Gastroesophageal sphincter (tissue), 4 donors: ENCODE results near the gene DCTN2. TPM values are rescaled to one million over a fixed set of nuclear protein-coding genes. Genes with fewer than 3 reads are reported as not detected.

Experiments used
- ATAC-seq: fragments of 150-250 bp; one replicate; pipeline ENCODE4 v1.9.1; 2016; ENCODE audit warnings: mild to moderate bottlenecking, moderate library complexity
- H3K27ac ChIP-seq, 4 donors: fragments of 200-600 bp; sonication (generic) in 3 of 4; 1 replicate in 3 of 4; 2 replicates in 1 of 4; pipeline ENCODE4 v1.5.1; 2016 to 2019
- H3K27me3 ChIP-seq: fragments of 200-600 bp; sonication (generic); one replicate; pipeline ENCODE4 v1.5.1; 2019
- H3K36me3 ChIP-seq, 2 donors: fragments of 200-600 bp; sonication (generic); one replicate each; pipeline ENCODE4 v1.5.1; 2019; ENCODE audit warnings: control low read depth in 1 of 2
- H3K4me1 ChIP-seq, 3 donors: fragments of 200-600 bp; sonication (generic); 1 replicate in 2 of 3; 2 replicates in 1 of 3; pipeline ENCODE4 v1.5.1; 2016 to 2019; ENCODE audit warnings: control low read depth in 2 of 3
- H3K4me3 ChIP-seq, 2 donors: fragments of 200-600 bp; sonication (generic); one replicate each; pipeline ENCODE4 v1.5.1; 2019; ENCODE audit warnings: mild to moderate bottlenecking in 1 of 2, moderate library complexity in 1 of 2
- H3K9me3 ChIP-seq, 3 donors: fragments of 200-600 bp; sonication (generic); one replicate each; pipeline ENCODE4 v1.5.1; 2017 to 2019; ENCODE audit warnings: control low read depth in 2 of 3
- CTCF ChIP-seq, 4 experiments: fragments of 200-600 bp in 2 of 4; fragments of 450-650 bp in 2 of 4; sonication (generic) in 1 of 4; IDR thresholded peaks; one replicate each; pipeline ENCODE4 v1.5.1; 2017 to 2019; ENCODE audit warnings: antibody characterized with exemption in 4 of 4, mild to moderate bottlenecking in 2 of 4, moderate library complexity in 2 of 4
- EP300 ChIP-seq: sonication (generic); formaldehyde crosslinking; IDR thresholded peaks from one replicate; pipeline ENCODE4 v1.6.1; 2017; ENCODE audit warnings: antibody characterized with exemption, mild to moderate bottlenecking
- POLR2A ChIP-seq, 2 donors: fragments of 450-650 bp; IDR thresholded peaks; one replicate each; pipeline ENCODE4 v1.6.1; 2017; ENCODE audit warnings: antibody characterized with exemption in 2 of 2, mild to moderate bottlenecking in 2 of 2, moderate library complexity in 1 of 2
- POLR2AphosphoS5 ChIP-seq: sonication (generic); formaldehyde crosslinking; IDR thresholded peaks from one replicate; pipeline ENCODE4 v1.6.1; 2017; ENCODE audit warnings: antibody characterized with exemption
- WGBS, 2 donors: methylation state at CpG; one replicate each; pipeline ENCODE4 v1.1.5; 2018; ENCODE audit warnings: low coverage in 1 of 2; 5-methylcytosine and 5-hydroxymethylcytosine counted together
- total RNA-seq, 4 donors: library from RNA; depleted of rRNA; stranded (reverse); fragments of >200 nt; gene quantifications; one replicate each; pipeline ENCODE4 v1.1.0, GENCODE V29; 2016

DCTN2 gene
- total RNA-seq, 4 donors from 2014 or later, result 138 to 204 (median 182) TPM

GRCh38 chr12:57560516-57560915 is 13.5 kb upstream of the DCTN2 start:
- no peaks in the 10 kb centered on the region for H3K36me3 ChIP-seq
- no peaks in the 10 kb centered on the region for H3K27me3 ChIP-seq
- H3K4me3 ChIP-seq, result no peak overlapping the region
- WGBS, 2 donors, result 94 to 100% methylated on average over 1 to 2 of the region's 2 CpGs
- H3K27ac ChIP-seq, result no peak overlapping the region
- no peak for TF ChIP-seq CTCF (IDR thresholded peaks at IDR 0.05)
- no peak for TF ChIP-seq POLR2A (IDR thresholded peaks at IDR 0.05)
- TF ChIP-seq EP300, result no peak
- no peak for TF ChIP-seq POLR2AphosphoS5
- no peaks in the 10 kb centered on the region for H3K4me1 ChIP-seq
- H3K9me3 ChIP-seq, result no peaks in the 10 kb centered on the region
- ATAC-seq, result no peak

GRCh38 chr12:57558864-57559263 is 11.9 kb upstream of the DCTN2 start:
- H3K27ac ChIP-seq, result no peak overlapping the region
- no peak overlapping the region for H3K4me3 ChIP-seq
- H3K9me3 ChIP-seq, result no peaks in the 10 kb centered on the region
- WGBS, 2 donors, result 85% methylated on average over 2 to 4 of the region's 4 CpGs
- TF ChIP-seq EP300, result no peak
- no peak for TF ChIP-seq POLR2A (IDR thresholded peaks at IDR 0.05)
- no peak for TF ChIP-seq CTCF (IDR thresholded peaks at IDR 0.05)
- TF ChIP-seq POLR2AphosphoS5, result no peak
- no peaks in the 10 kb centered on the region for H3K4me1 ChIP-seq
- no peaks in the 10 kb centered on the region for H3K36me3 ChIP-seq
- H3K27me3 ChIP-seq, result no peaks in the 10 kb centered on the region
- no peak for ATAC-seq

- Histone ChIP-seq H3K4me3 (no peak overlapping the region), H3K27me3 (peaks cover 9% of the 10 kb centered on the region), H3K4me1 (peaks cover 0 to 8% (median 5%) of the 10 kb centered on the region in 3 donors), H3K9me3 (no peaks in the 10 kb centered on the region), H3K36me3 (no peaks in the 10 kb centered on the region), H3K27ac (no peak overlapping the region)
- WGBS, 2 donors, result 100% methylated on average over 1 of the region's 1 CpG
- no peak for TF ChIP-seq POLR2A (IDR thresholded peaks at IDR 0.05)
- TF ChIP-seq CTCF (IDR thresholded peaks at IDR 0.05), result no peak
- no peak for TF ChIP-seq POLR2AphosphoS5
- no peak for TF ChIP-seq EP300
- ATAC-seq, result no peak
Observed at GRCh38 chr12:57554897-57555296, 7.9 kb upstream of the DCTN2 start.

- TF ChIP-seq EP300 (no peak), POLR2AphosphoS5 (no peak), POLR2A (IDR thresholded peaks at IDR 0.05) (no peak), CTCF (IDR thresholded peaks at IDR 0.05) (no peak)
- Histone ChIP-seq H3K9me3 (no peaks in the 10 kb centered on the region), H3K4me3 (no peak overlapping the region), H3K4me1 (peaks cover 0 to 13% (median 5%) of the 10 kb centered on the region in 3 donors), H3K36me3 (no peaks in the 10 kb centered on the region), H3K27ac (no peak overlapping the region), H3K27me3 (peaks cover 14% of the 10 kb centered on the region)
- 85 to 100% methylated on average over 1 to 2 of the region's 2 CpGs for WGBS, 2 donors
- ATAC-seq, result no peak
Observed at GRCh38 chr12:57554453-57554852, 7.5 kb upstream of the DCTN2 start.

GRCh38 chr12:57553343-57554202 is 6.6 kb upstream of the DCTN2 start:
- H3K4me1 ChIP-seq, result peaks cover 0 to 16% (median 5%) of the 10 kb centered on the region in 3 donors
- ATAC-seq, result no peak
- H3K9me3 ChIP-seq, result no peaks in the 10 kb centered on the region
- TF ChIP-seq EP300, result no peak
- 67 to 75% methylated on average over 3 to 6 of the region's 7 CpGs for WGBS, 2 donors
- H3K27me3 ChIP-seq, result peaks cover 23% of the 10 kb centered on the region
- H3K36me3 ChIP-seq, result no peaks in the 10 kb centered on the region
- H3K27ac ChIP-seq, result no peak overlapping the region
- no peak overlapping the region for H3K4me3 ChIP-seq
